Ectodermal cell (in vitro differentiated cells): ENCODE measurements around the gene ELAC1.
"Not testable (repeated sequence)": the region's sequence is repeated elsewhere in the genome, so short reads cannot be mapped to it uniquely, and the experiment has no call there.

Experiments
- H3K27ac ChIP-seq: 2 replicates; pipeline ENCODE4 v1.7.0; 2013; ENCODE audit warnings: mild to moderate bottlenecking, low read depth, low read length; ENCODE audit not compliant: insufficient read depth, poor library complexity, severe bottlenecking
- H3K27me3 ChIP-seq: 2 replicates; pipeline ENCODE4 v1.7.0; 2013; ENCODE audit warnings: mild to moderate bottlenecking, low read length; ENCODE audit not compliant: insufficient read depth, control insufficient read depth, poor library complexity, severe bottlenecking
- H3K36me3 ChIP-seq: one replicate; pipeline ENCODE4 v1.7.0; 2013; ENCODE audit warnings: low read length; ENCODE audit not compliant: control insufficient read depth, insufficient read depth
- H3K4me1 ChIP-seq: one replicate; pipeline ENCODE4 v1.7.0; 2013; ENCODE audit warnings: low read length; ENCODE audit not compliant: control insufficient read depth, insufficient read depth
- H3K4me3 ChIP-seq: 2 replicates; pipeline ENCODE4 v1.7.0; 2013; ENCODE audit warnings: low read depth, low read length, control low read depth; ENCODE audit not compliant: insufficient read depth
- H3K9me3 ChIP-seq: 2 replicates; pipeline ENCODE4 v1.7.0; 2013; ENCODE audit warnings: mild to moderate bottlenecking, low read length, moderate library complexity; ENCODE audit not compliant: control insufficient read depth
- WGBS, 2 experiments: methylation state at CpG; one replicate each; pipeline ENCODE4 v1.1.7; 2013; ENCODE audit warnings: missing lambda C conversion rate in 2 of 2; 5-methylcytosine and 5-hydroxymethylcytosine counted together

ELAC1 gene

GRCh38 chr18:50972404-50972803, 4.6 kb downstream of the ELAC1 start:
- H3K4me1 ChIP-seq, H3K4me3 ChIP-seq, H3K27me3 ChIP-seq, H3K27ac ChIP-seq, H3K9me3 ChIP-seq: not testable (repeated sequence)
- peaks cover 23% of the 10 kb centered on the region for H3K36me3 ChIP-seq
- WGBS, 2 experiments: 89 to 95% methylated on average over 5 of the region's 5 CpGs

- H3K4me1 ChIP-seq: peaks cover 5% of the 10 kb centered on the region
- H3K4me3 ChIP-seq: no peak overlapping the region
- H3K9me3 ChIP-seq: no peaks in the 10 kb centered on the region
- peaks cover 30% of the 10 kb centered on the region for H3K36me3 ChIP-seq
- no peaks in the 10 kb centered on the region for H3K27me3 ChIP-seq
- WGBS, 2 experiments: 79 to 94% methylated on average over 3 to 4 of the region's 4 CpGs
- H3K27ac ChIP-seq: no peak overlapping the region
Observed at GRCh38 chr18:50973367-50974126, 5.7 kb downstream of the ELAC1 start.

GRCh38 chr18:50977037-50977760, 9.4 kb downstream of the ELAC1 start:
- no peaks in the 10 kb centered on the region for H3K4me1 ChIP-seq
- WGBS, 2 experiments: 85 to 88% methylated on average over 5 of the region's 5 CpGs
- no peak overlapping the region for H3K4me3 ChIP-seq
- H3K27me3 ChIP-seq: no peaks in the 10 kb centered on the region
- H3K27ac ChIP-seq: no peak overlapping the region
- H3K36me3 ChIP-seq: peaks cover 41% of the 10 kb centered on the region
- H3K9me3 ChIP-seq: no peaks in the 10 kb centered on the region

GRCh38 chr18:50981381-50981780, 13.5 kb downstream of the ELAC1 start:
- H3K27me3 ChIP-seq: no peaks in the 10 kb centered on the region
- peaks cover 28% of the 10 kb centered on the region for H3K36me3 ChIP-seq
- no peak overlapping the region for H3K27ac ChIP-seq
- 95 to 97% methylated on average over 1 of the region's 1 CpG for WGBS, 2 experiments
- H3K4me1 ChIP-seq: no peaks in the 10 kb centered on the region
- H3K4me3 ChIP-seq: no peak overlapping the region
- no peaks in the 10 kb centered on the region for H3K9me3 ChIP-seq

GRCh38 chr18:50982086-50982801, 14.4 kb downstream of the ELAC1 start:
- WGBS, 2 experiments: 91 to 94% methylated on average over 8 of the region's 8 CpGs
- Histone ChIP-seq H3K27ac (no peak overlapping the region), H3K36me3 (peaks cover 23% of the 10 kb centered on the region), H3K4me3 (no peak overlapping the region), H3K4me1 (no peaks in the 10 kb centered on the region), H3K9me3 (no peaks in the 10 kb centered on the region), H3K27me3 (no peaks in the 10 kb centered on the region)

- WGBS, 2 experiments: 90 to 93% methylated on average over 3 of the region's 3 CpGs
- no peaks in the 10 kb centered on the region for H3K9me3 ChIP-seq
- no peak overlapping the region for H3K4me3 ChIP-seq
- no peaks in the 10 kb centered on the region for H3K27me3 ChIP-seq
- H3K36me3 ChIP-seq: peaks cover 18% of the 10 kb centered on the region
- H3K4me1 ChIP-seq: no peaks in the 10 kb centered on the region
- no peak overlapping the region for H3K27ac ChIP-seq
Observed at GRCh38 chr18:50982802-50983179, 15.0 kb downstream of the ELAC1 start.

- WGBS, 2 experiments: 92 to 93% methylated on average over 2 of the region's 2 CpGs
- peaks cover under 1% of the 10 kb centered on the region for H3K4me1 ChIP-seq
- H3K27ac ChIP-seq: no peak overlapping the region
- H3K9me3 ChIP-seq: no peaks in the 10 kb centered on the region
- H3K27me3 ChIP-seq: no peaks in the 10 kb centered on the region
- H3K36me3 ChIP-seq: peaks cover 4% of the 10 kb centered on the region
- H3K4me3 ChIP-seq: no peak overlapping the region
Observed at GRCh38 chr18:50986360-50987087, 18.7 kb downstream of the ELAC1 start.

- H3K27ac ChIP-seq: no peak overlapping the region
- H3K4me3 ChIP-seq: no peak overlapping the region
- WGBS, 2 experiments: 88 to 93% methylated on average over 2 of the region's 2 CpGs
- H3K4me1 ChIP-seq: peaks cover 8% of the 10 kb centered on the region
- peaks cover 4% of the 10 kb centered on the region for H3K36me3 ChIP-seq
- H3K9me3 ChIP-seq: no peaks in the 10 kb centered on the region
- H3K27me3 ChIP-seq: no peaks in the 10 kb centered on the region
Observed at GRCh38 chr18:50987261-50987660, 19.4 kb downstream of the ELAC1 start.

- Histone ChIP-seq H3K27me3 (no peaks in the 10 kb centered on the region), H3K9me3 (no peaks in the 10 kb centered on the region), H3K36me3 (peaks cover 4% of the 10 kb centered on the region), H3K27ac (no peak overlapping the region), H3K4me1 (peaks cover 12% of the 10 kb centered on the region), H3K4me3 (no peak overlapping the region)
- 93 to 94% methylated on average over 3 of the region's 3 CpGs for WGBS, 2 experiments
Observed at GRCh38 chr18:50989711-50990110, 21.9 kb downstream of the ELAC1 start.
